Hippocampal formation (tissue), 2 donors: ENCODE measurements around the gene APPL2.

Experiments used
- DNase-seq, 2 donors: peaks; one replicate each; lab custom pipeline; 2025; lab: John Stamatoyannopoulos, UW

Gene APPL2, protein sequence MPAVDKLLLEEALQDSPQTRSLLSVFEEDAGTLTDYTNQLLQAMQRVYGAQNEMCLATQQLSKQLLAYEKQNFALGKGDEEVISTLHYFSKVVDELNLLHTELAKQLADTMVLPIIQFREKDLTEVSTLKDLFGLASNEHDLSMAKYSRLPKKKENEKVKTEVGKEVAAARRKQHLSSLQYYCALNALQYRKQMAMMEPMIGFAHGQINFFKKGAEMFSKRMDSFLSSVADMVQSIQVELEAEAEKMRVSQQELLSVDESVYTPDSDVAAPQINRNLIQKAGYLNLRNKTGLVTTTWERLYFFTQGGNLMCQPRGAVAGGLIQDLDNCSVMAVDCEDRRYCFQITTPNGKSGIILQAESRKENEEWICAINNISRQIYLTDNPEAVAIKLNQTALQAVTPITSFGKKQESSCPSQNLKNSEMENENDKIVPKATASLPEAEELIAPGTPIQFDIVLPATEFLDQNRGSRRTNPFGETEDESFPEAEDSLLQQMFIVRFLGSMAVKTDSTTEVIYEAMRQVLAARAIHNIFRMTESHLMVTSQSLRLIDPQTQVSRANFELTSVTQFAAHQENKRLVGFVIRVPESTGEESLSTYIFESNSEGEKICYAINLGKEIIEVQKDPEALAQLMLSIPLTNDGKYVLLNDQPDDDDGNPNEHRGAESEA

DNA sequence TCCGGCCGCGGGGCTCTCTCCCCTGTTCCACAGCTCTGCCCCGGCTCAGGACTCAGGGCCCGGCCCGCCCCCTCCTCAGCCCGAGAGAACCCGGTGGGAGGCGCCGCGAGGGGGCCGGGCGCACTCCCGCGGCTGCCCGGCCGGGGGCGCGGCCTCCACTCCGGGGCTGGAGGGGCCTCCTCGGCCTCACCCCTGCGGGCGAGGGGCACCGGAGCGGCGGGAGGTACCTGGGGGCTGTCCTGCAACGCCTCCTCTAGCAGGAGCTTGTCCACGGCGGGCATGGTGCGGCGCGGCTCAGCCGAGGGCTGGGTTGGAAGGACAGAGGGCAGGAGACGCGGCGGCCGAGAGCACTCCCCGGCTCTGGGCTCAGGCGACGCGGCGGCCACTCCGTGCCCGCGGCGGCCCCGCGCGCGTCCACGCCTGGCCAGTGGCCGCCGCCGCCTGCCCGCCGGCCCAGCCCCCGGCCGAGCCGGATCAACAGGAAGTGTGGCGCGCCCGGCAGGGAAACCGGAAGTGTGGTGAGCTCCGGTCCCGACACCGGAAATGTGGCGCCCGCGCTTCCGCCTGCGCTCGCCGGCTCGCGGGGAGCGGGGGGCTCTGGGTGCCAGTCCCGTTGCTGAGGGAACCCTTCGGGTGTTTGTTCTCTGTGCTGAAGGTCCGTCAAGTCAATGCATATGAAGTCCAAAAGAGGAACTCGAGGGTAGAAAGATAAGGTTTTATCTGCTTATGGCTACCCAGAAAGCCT, at the start of gene APPL2:
Gene APPL2 (minus strand): TSS at position 443 of the 745 bp plus-strand sequence. CDS start 162 bp downstream, at position 281.
- DNase-seq, result peak; percentile 87 to 91

DNA sequence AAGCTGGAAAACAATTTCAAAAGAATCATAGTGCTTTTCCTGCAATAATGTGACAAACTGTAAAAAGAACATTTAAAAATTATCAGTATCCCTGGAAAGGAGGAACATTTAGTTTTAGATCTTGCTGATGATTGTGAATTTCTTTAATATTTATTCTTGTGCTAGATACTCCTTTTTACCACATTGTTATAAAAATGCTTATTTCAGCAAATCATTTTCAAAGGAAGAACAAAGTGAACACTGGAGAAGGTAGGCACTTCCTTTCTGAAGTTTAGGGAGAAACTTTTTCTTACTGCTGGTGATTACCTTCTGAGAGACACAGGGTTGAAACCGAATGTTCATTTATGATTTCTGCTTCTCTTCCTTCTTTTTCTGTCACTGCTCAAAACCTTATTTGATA, 49.4 kb upstream of the APPL2 start:
- no peak for DNase-seq

GRCh38 chr12:105281694-105282049, 45.7 kb upstream of the APPL2 start:
- DNase-seq, result no peak

DNA sequence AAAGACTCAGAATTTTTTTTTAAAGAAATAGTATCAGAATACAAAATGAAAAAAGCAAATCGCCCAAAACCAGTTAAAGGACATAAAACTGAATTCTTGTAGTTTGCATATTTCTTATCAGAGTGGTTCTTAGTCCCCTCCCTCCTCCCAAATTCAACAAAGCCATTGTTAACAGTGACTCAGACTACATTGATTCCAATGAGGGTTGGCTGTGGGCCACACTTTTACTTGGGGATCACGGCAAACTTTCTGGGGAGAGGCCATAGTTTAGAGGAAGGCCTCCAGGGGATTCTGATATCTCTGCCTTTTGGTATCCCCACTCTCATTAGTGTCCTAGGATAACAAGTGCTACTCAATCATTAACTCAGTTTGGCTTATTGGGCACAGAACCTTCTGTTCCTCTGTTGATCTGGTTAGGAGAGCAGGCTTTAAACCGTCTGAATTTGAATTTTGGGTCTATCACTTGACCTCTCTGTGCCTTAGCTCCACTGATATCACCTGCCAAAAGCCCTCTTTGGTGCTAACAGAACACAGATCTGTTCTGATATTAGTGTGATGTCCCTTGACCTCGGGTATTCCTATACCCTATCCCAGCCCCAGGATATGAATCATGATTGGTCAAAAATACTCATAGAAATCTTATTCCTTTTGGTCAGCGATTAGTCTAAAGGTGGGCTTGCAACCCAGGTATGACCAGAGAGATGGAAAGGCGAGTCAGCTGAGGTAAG, 45.2 kb upstream of the APPL2 start:
- DNase-seq, result no peak

GRCh38 chr12:105279460-105280056, 43.6 kb upstream of the APPL2 start:
- peak in 1 of 2 donors; percentile 10 for DNase-seq

DNA sequence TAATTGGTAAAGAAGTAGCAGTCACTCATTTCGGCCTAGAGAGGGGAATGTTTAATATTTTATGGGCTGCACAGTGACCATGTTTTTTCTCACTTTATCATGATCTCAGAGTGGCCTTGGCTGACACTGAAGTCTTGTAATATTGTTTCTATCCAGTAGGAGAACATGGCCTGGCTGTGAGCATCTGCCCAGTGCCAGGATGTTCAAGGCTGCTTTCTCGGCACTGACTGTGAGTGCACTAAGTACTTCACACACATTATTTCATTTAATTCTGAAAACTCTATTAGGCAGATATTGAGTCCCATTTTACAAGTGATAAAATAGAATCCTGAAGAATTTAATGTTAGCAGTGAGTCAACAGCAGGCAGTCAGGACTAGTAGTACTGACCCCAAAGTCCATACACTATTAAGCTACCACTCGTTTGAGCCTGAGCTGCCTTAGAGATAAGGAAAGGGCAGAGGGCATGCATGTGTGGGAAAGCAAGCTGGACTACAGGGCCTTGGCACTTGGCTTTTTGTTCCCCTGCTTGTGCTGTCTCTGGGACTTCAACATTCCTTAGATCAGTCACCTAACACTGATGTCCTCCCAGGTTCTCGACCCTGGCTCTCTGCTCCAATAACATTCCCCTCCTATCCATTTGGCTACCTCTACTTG, 42.2 kb upstream of the APPL2 start:
- no peak for DNase-seq

GRCh38 chr12:105275997-105276733, 40.2 kb upstream of the APPL2 start:
- no peak for DNase-seq

DNA sequence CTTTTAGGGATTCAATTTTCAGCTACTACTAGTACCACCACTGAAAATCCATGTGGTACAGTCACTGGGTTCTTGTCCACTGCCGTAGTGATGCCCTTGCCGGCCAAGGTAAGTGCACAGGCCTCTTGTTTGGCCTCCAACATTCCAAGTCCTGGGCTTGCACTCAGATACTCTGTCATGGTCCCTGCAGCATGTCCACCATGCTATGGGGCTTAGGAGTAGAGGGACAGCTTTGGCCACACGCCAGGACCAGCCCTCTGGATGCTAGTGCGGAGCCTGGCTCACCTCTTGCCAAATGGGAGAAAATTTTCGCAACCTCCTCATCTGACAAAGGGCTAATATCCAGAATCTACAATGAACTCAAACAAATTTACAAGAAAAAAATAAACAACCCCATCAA, 38.6 kb upstream of the APPL2 start:
- DNase-seq, result no peak

DNA sequence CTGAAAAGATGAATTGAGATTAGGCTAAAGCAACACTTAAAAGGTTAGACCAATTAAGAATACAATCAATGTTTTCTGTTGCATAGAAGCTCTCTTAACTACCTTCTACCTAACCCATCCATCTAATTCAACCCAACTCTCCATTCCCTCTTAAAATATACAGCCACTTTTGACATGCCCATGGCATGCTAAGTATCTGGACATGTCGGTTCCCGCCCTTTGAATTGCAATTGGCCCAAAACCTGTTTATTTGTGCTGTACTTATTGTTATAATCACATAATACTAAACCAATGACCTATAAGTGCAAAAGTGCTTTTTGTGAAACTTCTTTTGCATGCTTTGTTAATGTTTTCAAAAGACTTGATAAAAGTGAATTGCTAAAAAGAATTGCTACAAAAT, 37.6 kb upstream of the APPL2 start:
- no peak for DNase-seq

DNA sequence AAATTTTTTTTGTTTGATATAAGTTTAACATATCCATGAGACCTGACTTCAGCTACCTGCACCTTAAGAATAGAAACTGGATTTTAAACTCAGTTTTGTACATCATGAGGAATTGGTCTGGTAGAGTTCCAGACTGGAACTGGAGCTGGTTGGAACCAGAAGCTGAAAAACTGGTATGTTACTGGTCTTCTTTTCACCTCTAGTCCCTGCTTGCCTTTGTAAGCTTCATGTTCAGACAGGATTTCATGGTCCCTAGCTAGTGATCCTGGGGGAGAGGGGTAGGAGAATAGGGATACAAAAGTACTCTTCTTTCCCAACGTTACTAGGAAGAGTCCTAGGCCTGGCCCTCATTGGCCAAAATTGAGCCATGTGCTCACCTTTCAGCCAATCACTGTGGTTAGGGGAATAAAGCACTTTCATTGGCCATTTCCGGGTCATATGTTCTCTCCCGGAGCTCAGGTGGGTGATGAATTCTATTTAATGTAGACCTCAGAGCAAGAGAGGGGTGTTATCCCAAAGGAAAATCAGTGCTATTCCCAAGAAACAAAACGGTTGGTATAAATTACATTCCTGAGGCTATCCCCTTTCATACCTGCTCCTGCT, 36.9 kb upstream of the APPL2 start:
- DNase-seq, result no peak

- no peak for DNase-seq
Measured at GRCh38 chr12:105272152-105272551, 36.2 kb upstream of the APPL2 start.

DNA sequence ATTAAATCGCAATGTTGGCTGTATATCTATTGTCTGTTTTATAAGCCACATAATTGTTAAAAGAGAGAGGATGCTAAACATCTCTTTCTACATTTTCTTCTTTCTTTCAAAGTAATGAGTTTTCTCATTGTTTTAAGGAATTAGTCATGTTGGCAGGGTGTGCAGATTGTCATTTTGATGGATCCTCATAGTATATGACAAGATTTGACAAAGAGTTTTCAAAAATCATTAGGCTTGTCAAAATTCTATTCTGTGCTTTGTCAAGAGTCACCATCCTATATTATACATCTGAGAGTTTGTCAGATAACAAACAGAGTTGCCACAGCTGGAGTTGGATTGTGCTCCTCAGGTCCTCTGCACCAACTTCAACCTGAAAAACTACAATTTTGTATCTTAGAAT, 35.4 kb upstream of the APPL2 start:
- DNase-seq, result no peak

DNA sequence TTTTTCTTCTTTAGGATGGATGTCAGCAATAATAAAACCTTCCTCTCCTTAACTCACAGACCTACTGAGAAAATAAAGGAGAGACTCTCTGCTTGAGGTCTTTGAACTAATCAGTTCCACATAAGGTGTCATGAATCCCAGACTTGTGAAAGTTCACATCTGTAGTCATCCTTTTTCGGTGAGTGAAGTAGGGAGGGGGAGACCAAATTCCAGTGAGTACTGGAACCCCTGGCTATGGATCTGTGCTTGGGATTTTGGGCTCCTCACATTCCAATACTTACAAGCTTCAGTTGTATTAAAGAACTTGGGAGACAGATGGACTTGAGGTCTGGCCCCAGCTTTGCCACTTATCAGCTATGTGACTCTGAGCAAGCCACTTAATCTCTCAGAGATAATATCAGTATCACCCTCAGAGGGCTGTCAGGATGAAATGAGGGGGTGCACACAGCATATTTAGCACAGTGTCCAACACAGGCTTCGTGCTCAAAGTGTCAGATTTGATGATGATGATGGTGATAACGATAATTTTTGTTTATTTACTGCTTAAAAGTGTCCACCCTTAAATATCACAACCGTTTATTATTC, 34.8 kb upstream of the APPL2 start:
- DNase-seq, result no peak

DNA sequence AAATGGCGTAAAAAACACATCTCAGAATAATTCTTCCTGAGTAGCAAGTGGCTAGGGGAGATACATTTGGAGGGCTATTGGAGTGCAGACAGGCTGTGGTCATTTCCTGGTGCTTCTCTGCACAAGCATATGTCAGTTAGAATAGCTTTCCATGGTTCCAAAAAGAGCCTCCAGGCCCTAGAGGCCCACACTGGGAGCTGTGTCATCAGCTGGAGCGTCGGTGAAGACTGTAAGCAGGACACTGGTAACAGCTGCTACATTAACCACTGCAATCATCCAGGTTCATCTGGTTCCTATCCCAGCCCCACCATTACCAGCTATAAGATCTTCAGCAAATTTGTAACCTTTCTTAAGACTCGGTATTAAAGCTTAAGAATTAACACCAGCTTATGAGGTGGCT, 31.7 kb upstream of the APPL2 start:
- no peak for DNase-seq

- no peak for DNase-seq
Measured at GRCh38 chr12:105264771-105265170, 28.8 kb upstream of the APPL2 start.

GRCh38 chr12:105262461-105263184, 26.6 kb upstream of the APPL2 start:
- no peak for DNase-seq

GRCh38 chr12:105261010-105261409, 25.0 kb upstream of the APPL2 start:
- DNase-seq, result no peak

GRCh38 chr12:105259226-105259625, 23.3 kb upstream of the APPL2 start:
- no peak for DNase-seq

DNA sequence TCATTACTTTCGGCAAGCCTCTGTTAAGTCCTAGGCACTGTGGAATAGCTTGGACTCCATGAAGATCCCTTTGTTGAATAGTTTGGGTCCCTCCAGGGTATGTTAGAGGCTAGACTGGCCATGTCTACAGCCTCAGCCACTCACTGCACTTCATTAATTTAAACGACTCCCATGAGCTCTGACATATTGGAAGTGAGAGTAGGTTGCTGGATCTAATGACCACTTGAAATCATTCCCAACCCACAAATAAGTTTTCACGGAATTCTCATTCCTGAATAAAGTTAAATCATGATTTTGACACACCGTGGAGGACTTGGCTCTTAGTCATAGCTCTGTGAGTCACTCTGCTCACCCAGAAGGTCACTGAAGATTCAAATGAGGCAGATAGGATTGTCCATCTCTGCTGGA, 21.4 kb upstream of the APPL2 start:
- no peak for DNase-seq
